ENCODE results near the gene ZNF462. TPM values are rescaled to one million over a fixed set of nuclear protein-coding genes. Genes with fewer than 3 reads are reported as not detected.
A peak's percentile ranks its signal among the peaks of the same experiment; 100 is the strongest.

ZNF462 gene
- total RNA-seq, 1 experiment from 2014 or later: 121 TPM

GRCh38 chr9:107020040-107020530 lies 157.1 kb downstream of the ZNF462 start:
- peaks cover 8% of the 10 kb centered on the region for H3K36me3 Mint-ChIP-seq
- no peak for DNase-seq (ENCODE audit: low spot score)
- TF ChIP-seq MAX (CRISPR knock-in tag; IDR thresholded peaks at IDR 0.05) (no peak), AFF4 (CRISPR knock-in tag; IDR thresholded peaks at IDR 0.05; ENCODE audit: borderline replicate concordance) (no peak), ZNF121 (CRISPR knock-in tag; IDR thresholded peaks at IDR 0.05) (no peak), CREB1 (CRISPR knock-in tag; IDR thresholded peaks at IDR 0.05) (no peak), TP53 (CRISPR knock-in tag; IDR thresholded peaks at IDR 0.05) (no peak), CREM (CRISPR knock-in tag; IDR thresholded peaks at IDR 0.05) (no peak)
- peaks cover 12% of the 10 kb centered on the region; the same call in 1 of the 2 replicates for H3K4me1 Mint-ChIP-seq
- H3K9me3 Mint-ChIP-seq: peaks cover 18% of the 10 kb centered on the region
- H3K27ac Mint-ChIP-seq: no peak overlapping the region
- POLR2A ChIA-PET: no interaction called here
- CTCF ChIA-PET: interaction anchor here (2.0 kb wide), 1 partner anchor 138 kb away, joined by 6 read pairs; no protein-coding TSS in a partner anchor
- H3K4me3 Mint-ChIP-seq: no peak overlapping the region
- no peaks in the 10 kb centered on the region for H3K27me3 Mint-ChIP-seq (ENCODE audit: low read depth)
- ATAC-seq: peak; percentile 72

GRCh38 chr9:107024193-107024592 lies 161.2 kb downstream of the ZNF462 start:
- CTCF ChIA-PET: no interaction called here

GRCh38 chr9:107025260-107026035 lies 162.5 kb downstream of the ZNF462 start:
- Mint-ChIP-seq H3K27me3 (ENCODE audit: low read depth) (no peaks in the 10 kb centered on the region), H3K9me3 (peaks cover 7% of the 10 kb centered on the region; the same call in 1 of the 2 replicates), H3K27ac (no peak overlapping the region), H3K4me1 (peaks cover 4% of the 10 kb centered on the region; the same call in 1 of the 2 replicates), H3K36me3 (no peaks in the 10 kb centered on the region), H3K4me3 (no peak overlapping the region)
- POLR2A ChIA-PET: no interaction called here
- no peak for TF ChIP-seq ATF1 (CRISPR knock-in tag; IDR thresholded peaks at IDR 0.05)
- TF ChIP-seq CREM (CRISPR knock-in tag; IDR thresholded peaks at IDR 0.05): no peak
- TF ChIP-seq ATF6 (CRISPR knock-in tag; IDR thresholded peaks at IDR 0.05): no peak
- no peak for TF ChIP-seq TEAD4 (CRISPR knock-in tag; IDR thresholded peaks at IDR 0.05)
- TF ChIP-seq ATF2 (CRISPR knock-in tag; IDR thresholded peaks at IDR 0.05; ENCODE audit: borderline replicate concordance, low read depth): no peak
- TF ChIP-seq USF2 (CRISPR knock-in tag; IDR thresholded peaks at IDR 0.05): no peak
- CTCF ChIA-PET: no interaction called here
- DNase-seq (ENCODE audit: low spot score): no peak
- ATAC-seq: no peak

More at GRCh38 chr9:107024193-107024592, 161.2 kb downstream of the ZNF462 start:
- H3K4me3 Mint-ChIP-seq: no peak overlapping the region
- H3K27me3 Mint-ChIP-seq (ENCODE audit: low read depth): no peaks in the 10 kb centered on the region
- no peak overlapping the region for H3K27ac Mint-ChIP-seq
- no peak for ATAC-seq
- H3K36me3 Mint-ChIP-seq: no peaks in the 10 kb centered on the region
- TF ChIP-seq IRF1 (CRISPR knock-in tag; IDR thresholded peaks at IDR 0.05): no peak
- H3K9me3 Mint-ChIP-seq: peaks cover 7% of the 10 kb centered on the region; the same call in 1 of the 2 replicates
- POLR2A ChIA-PET: no interaction called here
- DNase-seq (ENCODE audit: low spot score): no peak
- H3K4me1 Mint-ChIP-seq: peaks cover 12% of the 10 kb centered on the region; the same call in 1 of the 2 replicates
